MM.1S (cell line): Measurements from ENCODE around the gene DACH2.

Experiments used
- CTCF ChIP-seq: fragments of 300-600 bp; sonication (generic); IDR thresholded peaks from 2 replicates; pipeline ENCODE4 v1.5.1; 2016; ENCODE audit warnings: antibody characterized with exemption, low read length, mixed read lengths
- EZH2 ChIP-seq: fragments of 300-600 bp; sonication (generic); optimal IDR thresholded peaks from 2 replicates; pipeline ENCODE3; 2017; ENCODE audit warnings: low read depth, mild to moderate bottlenecking, antibody characterized with exemption, low read length, mixed read lengths
- EZH2phosphoT487 ChIP-seq: fragments of 300-600 bp; sonication (generic); IDR thresholded peaks from 2 replicates; pipeline ENCODE4 v1.6.1; 2018; ENCODE audit warnings: antibody characterized with exemption, low read length

DNA sequence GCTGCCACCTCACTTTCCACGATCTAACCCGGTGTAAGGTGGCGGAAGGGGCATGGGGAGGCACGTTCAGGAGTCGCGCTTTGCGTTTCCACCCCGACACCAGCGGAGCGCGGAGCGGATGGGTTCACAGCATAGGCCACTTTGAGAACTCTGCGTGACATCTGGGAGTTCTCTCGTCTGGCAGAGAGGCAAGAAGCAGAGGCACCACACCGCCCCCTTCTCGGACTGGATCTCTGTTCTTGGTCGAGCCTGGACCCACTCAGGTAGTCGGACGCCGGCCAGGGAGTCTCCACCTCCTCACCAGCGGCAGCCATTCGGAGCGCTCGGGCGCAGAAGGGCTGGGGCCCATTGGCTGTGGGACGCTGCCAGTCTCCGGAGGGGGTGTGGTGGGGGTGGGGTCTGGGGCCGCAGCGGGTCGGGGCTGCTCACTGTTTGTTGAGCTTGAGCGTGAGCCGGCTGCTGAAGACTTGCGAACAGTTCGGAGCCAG is at the start of gene DACH2:
- TF ChIP-seq CTCF (no peak), EZH2 (no peak), EZH2phosphoT487 (no peak)
